ENCODE results near the gene TGFB1I1. TPM values are rescaled to one million over a fixed set of nuclear protein-coding genes. Genes with fewer than 3 reads are reported as not detected.

Gene TGFB1I1
- total and polyA plus RNA-seq, 2 of the 13 experiments (the other 11 are each of a cell fraction or from before 2014, with no cell fraction given) = 0.80 to 2.9 TPM

- TF ChIP-seq ZMAT5 (CRISPR knock-in tag; IDR thresholded peaks at IDR 0.05; ENCODE audit: borderline replicate concordance, low read depth) = no peak
- TF ChIP-seq IKZF1 (IDR thresholded peaks at IDR 0.05) = no peak
- TF ChIP-seq CBX2 (IDR thresholded peaks at IDR 0.05; ENCODE audit: low read depth, low read length) = no peak
- TF ChIP-seq CBX2 (CRISPR knock-in tag; IDR thresholded peaks at IDR 0.05; ENCODE audit: low read depth) = no peak
- 0 out of 2 replicates have a peak, but pooled peaks have one; percentile 47 for TF ChIP-seq HNRNPL (IDR thresholded peaks at IDR 0.05; ENCODE audit: low read depth, low read length)
- TF ChIP-seq ZNF460 (CRISPR knock-in tag; IDR thresholded peaks at IDR 0.05; ENCODE audit: borderline replicate concordance) = no peak
- no peak for TF ChIP-seq ZBTB21 (CRISPR knock-in tag; IDR thresholded peaks at IDR 0.05)
- peak; percentile 49 for TF ChIP-seq DRAP1 (CRISPR knock-in tag; IDR thresholded peaks at IDR 0.05)
- TF ChIP-seq KDM2A (CRISPR knock-in tag; IDR thresholded peaks at IDR 0.05; ENCODE audit: borderline replicate concordance, low read depth) = peak; percentile 40; the same call in 1 of the 2 replicates
- no peak for TF ChIP-seq TFDP1 (CRISPR knock-in tag; IDR thresholded peaks at IDR 0.05; ENCODE audit: borderline replicate concordance)
- no peak for TF ChIP-seq NFIB (CRISPR knock-in tag; IDR thresholded peaks at IDR 0.05; ENCODE audit: borderline replicate concordance)
- TF ChIP-seq ZNF230 (CRISPR knock-in tag; IDR thresholded peaks at IDR 0.05) = no peak
- peak in 1 of 2 experiments; percentile 34; a peak in 1 of 4 replicates for TF ChIP-seq ATF4 (CRISPR knock-in tag; IDR thresholded peaks at IDR 0.05)
- TF ChIP-seq ZNF788 (CRISPR knock-in tag; IDR thresholded peaks at IDR 0.05; ENCODE audit: borderline replicate concordance) = 0 out of 2 replicates have a peak, but pooled peaks have one; percentile 2
- TF ChIP-seq NFE2L1 (CRISPR knock-in tag; IDR thresholded peaks at IDR 0.05; ENCODE audit: borderline replicate concordance) = no peak
- peak; percentile 32; the same call in 1 of the 2 replicates for TF ChIP-seq ZNF501 (CRISPR knock-in tag; IDR thresholded peaks at IDR 0.05)
- TF ChIP-seq GLMP (CRISPR knock-in tag; IDR thresholded peaks at IDR 0.05; ENCODE audit: borderline replicate concordance) = no peak
- TF ChIP-seq IKZF5 (CRISPR knock-in tag; IDR thresholded peaks at IDR 0.05) = no peak
- no peak for TF ChIP-seq ZBTB37 (CRISPR knock-in tag; IDR thresholded peaks at IDR 0.05)
- no peak for TF ChIP-seq ZNF451 (CRISPR knock-in tag; IDR thresholded peaks at IDR 0.05)
- TF ChIP-seq HNF4A (CRISPR knock-in tag; IDR thresholded peaks at IDR 0.05) = no peak
Observed at GRCh38 chr16:31476303-31477219, 4.6 kb downstream of the TGFB1I1 start (continued).
